HepG2 (cell line): Measurements from ENCODE around the gene MBD4. TPM values are rescaled to one million over a fixed set of nuclear protein-coding genes. Genes with fewer than 3 reads are reported as not detected.
A peak's percentile ranks its signal among the peaks of the same experiment; 100 is the strongest.

Experiments used
- ATAC-seq: fragments of 200-7000 bp; cut with Tn5 transposase; 3 replicates; pipeline ENCODE4 v1.9.1; 2020; ENCODE audit warnings: mild to moderate bottlenecking, moderate library complexity
- BruUV-seq: library from RNA; stranded (reverse); fragments of 400-500 nt; replicated peaks from 2 replicates; lab custom pipeline; 2021; lab: Mats Ljungman, UMichigan
- CTCF ChIA-PET: fragments of 300-600 bp; formaldehyde crosslinking; extraction: SDS; loops from one replicate; lab custom pipeline; 2021; ENCODE audit warnings: low total read pairs, inconsistent platforms, low intra/inter-chr PET ratio; lab: Yijun Ruan, JAX
- POLR2A ChIA-PET: fragments of 350-600 bp; sonication (Branson Sonifier 250); formaldehyde crosslinking; loops from one replicate; lab custom pipeline; 2020; ENCODE audit warnings: antibody characterized with exemption, inconsistent platforms; lab: Yijun Ruan, JAX
- DNase-seq: peaks from one replicate; pipeline ENCODE4 v3.0.0-alpha.2; 2015; ENCODE audit warnings: low spot score
- FAIRE-seq: peaks from 3 replicates; lab custom pipeline; 2011; peaks lifted over from hg19 to GRCh38; lab: Jason Lieb, UNC
- H2AFZ ChIP-seq: one replicate; pipeline ENCODE4 v1.6.1; 2011; ENCODE audit warnings: low read length, inconsistent platforms
- H3K27ac ChIP-seq: fragments of 300-600 bp; 3 replicates; pipeline ENCODE4 v1.8.0; 2011; ENCODE audit warnings: mixed run types, mild to moderate bottlenecking, mixed read lengths, low read length, inconsistent platforms; ENCODE audit not compliant: insufficient read depth; ENCODE audit errors: extremely low read length
- H3K27me3 ChIP-seq, 2 experiments: fragments of 200-600 bp in 1 of 2; 2 replicates in 1 of 2; 3 replicates in 1 of 2; pipeline versions ENCODE4 v1.6.0 to v1.8.0; 2011; ENCODE audit warnings: low read length in 2 of 2, mild to moderate bottlenecking in 2 of 2, moderate library complexity in 2 of 2, inconsistent platforms in 1 of 2; ENCODE audit not compliant: insufficient read depth in 2 of 2, control insufficient read depth in 1 of 2
- H3K36me3 ChIP-seq, 2 experiments: fragments of 200-600 bp in 1 of 2; replicated peaks in 1 of 2; 2 replicates in 1 of 2; 3 replicates in 1 of 2; pipeline versions ENCODE4 v1.5.1 to v1.8.0; 2011; ENCODE audit warnings: low read length in 2 of 2, inconsistent platforms in 1 of 2; ENCODE audit not compliant: insufficient read depth in 2 of 2, control insufficient read depth in 1 of 2
- H3K4me1 ChIP-seq: 2 replicates; pipeline ENCODE4 v1.5.1; 2012; ENCODE audit warnings: low read length, inconsistent platforms; ENCODE audit not compliant: insufficient read depth
- H3K4me2 ChIP-seq: 2 replicates; pipeline ENCODE4 v1.6.0; 2011; ENCODE audit warnings: low read depth, low read length, inconsistent platforms
- H3K4me3 ChIP-seq, 3 experiments: fragments of 200-600 bp in 1 of 3; sonication (generic), shearing (Covaris generic) in 1 of 3; replicated peaks in 1 of 3; 2 replicates each; pipeline ENCODE4 v1.5.1; 2011 to 2016; ENCODE audit warnings: low read length in 3 of 3, inconsistent platforms in 2 of 3, low read depth in 2 of 3, mild to moderate bottlenecking in 2 of 3, control low read depth in 1 of 3, mixed read lengths in 1 of 3; ENCODE audit not compliant: insufficient read depth in 1 of 3
- H3K79me2 ChIP-seq: one replicate; pipeline ENCODE4 v1.6.1; 2011; ENCODE audit warnings: low read length, inconsistent platforms; ENCODE audit not compliant: insufficient read depth
- H3K9ac ChIP-seq: 2 replicates; pipeline ENCODE4 v1.6.0; 2011; ENCODE audit warnings: mild to moderate bottlenecking, low read depth, low read length, inconsistent platforms; ENCODE audit not compliant: insufficient read depth
- H3K9me3 ChIP-seq: 2 replicates; pipeline ENCODE4 v1.5.1; 2012; ENCODE audit warnings: mild to moderate bottlenecking, low read length
- H4K20me1 ChIP-seq: 2 replicates; pipeline ENCODE4 v1.6.0; 2011; ENCODE audit warnings: inconsistent platforms, mild to moderate bottlenecking, low read length, moderate library complexity; ENCODE audit not compliant: insufficient read depth
- ELF4 ChIP-seq: sonication (generic); formaldehyde crosslinking; IDR thresholded peaks from 2 replicates; pipeline ENCODE4 v1.5.0; 2020; ENCODE audit warnings: missing genetic modification reagents, mild to moderate bottlenecking, moderate library complexity, borderline replicate concordance
- MNT ChIP-seq: fragments of 450-650 bp; IDR thresholded peaks from 2 replicates; pipeline ENCODE4 v1.6.1; 2016
- RFX1 ChIP-seq: fragments of 450-650 bp; IDR thresholded peaks from 2 replicates; pipeline ENCODE4 v1.6.1; 2017
- ZBTB37 ChIP-seq: sonication (generic); formaldehyde crosslinking; IDR thresholded peaks from 2 replicates; pipeline ENCODE4 v1.4.0; 2020; ENCODE audit warnings: mild to moderate bottlenecking, missing genetic modification reagents
- WGBS: methylation state at CpG from one replicate; pipeline ENCODE4 v1.1.6; 2017; ENCODE audit warnings: low lambda C conversion rate; 5-methylcytosine and 5-hydroxymethylcytosine counted together
- in situ Hi-C: cut with HindIII; loops from 2 replicates; pipeline ENCODE4 v1.10.0; 2017; ENCODE audit warnings: low pct_unique_long_range_greater_than_20kb; ENCODE audit not compliant: extremely low pct_ligation_motif_present
- intact Hi-C: fragments of 100-400 bp; cut with micrococcal nuclease; formaldehyde crosslinking; loops from one replicate; pipeline ENCODE4 v1.10.0; 2022; ENCODE audit not compliant: unreplicated experiment
- polyA plus RNA-seq, 8 experiments: library from polyadenylated mRNA; depleted of rRNA in 3 of 8; stranded (reverse) in 7 of 8; unstranded in 1 of 8; fragments of >200 nt; fragmentation: Illumina TruSeq in 4 of 8; extraction: Trizol in 4 of 8; gene quantifications; 2 replicates each; pipeline versions ENCODE4 v1.2.1 to v1.2.3, GENCODE V29; 2011 to 2016; ENCODE audit warnings: low read depth in 4 of 8, missing spikeins in 1 of 8, mixed read lengths in 1 of 8; ENCODE audit not compliant: insufficient read depth in 1 of 8
- total RNA-seq, 5 experiments: library from RNA; depleted of rRNA; stranded (reverse); fragments of >200 nt; fragmentation: Illumina TruSeq; extraction: Trizol; gene quantifications; 2 replicates each; pipeline ENCODE4 v1.2.3, GENCODE V29; 2016; ENCODE audit warnings: low read depth in 1 of 5
- TF ChIP-seq, protein P1 (sequence below): sonication (generic); formaldehyde crosslinking; IDR thresholded peaks from 2 replicates; pipeline ENCODE4 v1.8.0; 2022; ENCODE audit warnings: low read depth, missing genetic modification reagents

Gene MBD4
- total and polyA plus RNA-seq, 2 of the 13 experiments (the other 11 are each of a cell fraction or from before 2014, with no cell fraction given), result 14.9 to 25.3 TPM

- Histone ChIP-seq H3K27me3 (no peaks in the 10 kb centered on the region), H3K9ac (no peak overlapping the region), H3K36me3 (peaks cover 0 to 2% of the 10 kb centered on the region in 2 experiments; a peak in 1 of 5 replicates), H3K79me2 (no peaks in the 10 kb centered on the region), H3K4me3 (no peak overlapping the region), H3K4me1 (peaks cover 20% of the 10 kb centered on the region), H4K20me1 (no peaks in the 10 kb centered on the region), H2AFZ (no peak overlapping the region), H3K9me3 (no peaks in the 10 kb centered on the region), H3K27ac (no peak overlapping the region), H3K4me2 (no peak overlapping the region)
- intact Hi-C loops (no loop called here), in situ Hi-C loops (no loop called here)
- DNase-seq (no peak), ATAC-seq (no peak), FAIRE-seq (no peak)
- WGBS, result 94% methylated on average over 3 of the region's 3 CpGs
- ChIA-PET CTCF (no interaction called here), POLR2A (no interaction called here)
- TF ChIP-seq RFX1 (no peak), MNT (peak; percentile 72), ZBTB37 (CRISPR knock-in tag) (no peak), ELF4 (CRISPR knock-in tag) (no peak)
- TF ChIP-seq, protein P1, sequence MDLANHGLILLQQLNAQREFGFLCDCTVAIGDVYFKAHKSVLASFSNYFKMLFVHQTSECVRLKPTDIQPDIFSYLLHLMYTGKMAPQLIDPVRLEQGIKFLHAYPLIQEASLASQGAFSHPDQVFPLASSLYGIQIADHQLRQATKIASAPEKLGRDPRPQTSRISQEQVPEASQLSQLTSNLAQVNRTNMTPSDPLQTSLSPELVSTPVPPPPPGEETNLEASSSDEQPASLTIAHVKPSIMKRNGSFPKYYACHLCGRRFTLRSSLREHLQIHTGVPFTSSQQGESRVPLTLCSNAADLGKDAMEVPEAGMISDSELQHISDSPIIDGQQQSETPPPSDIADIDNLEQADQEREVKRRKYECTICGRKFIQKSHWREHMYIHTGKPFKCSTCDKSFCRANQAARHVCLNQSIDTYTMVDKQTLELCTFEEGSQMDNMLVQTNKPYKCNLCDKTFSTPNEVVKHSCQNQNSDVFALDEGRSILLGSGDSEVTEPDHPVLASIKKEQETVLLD (CRISPR knock-in tag), result no peak
- no TSS peak for BruUV-seq
Measured at GRCh38 chr3:129460155-129460554, 20.4 kb upstream of the MBD4 start.
